NB4 (cell line): ENCODE results near the gene ESR2.

Experiments
- DNase-seq: peaks from one replicate; pipeline ENCODE4 v3.0.0; 2010; ENCODE audit warnings: low read depth
- H3K4me3 ChIP-seq: one replicate; pipeline ENCODE4 v1.5.1; 2011; ENCODE audit warnings: mild to moderate bottlenecking, low read depth, low read length, moderate library complexity
- MYC ChIP-seq: IDR thresholded peaks from 2 replicates; pipeline ENCODE4 v1.6.1; 2011; ENCODE audit warnings: low read depth, low read length
- POLR2A ChIP-seq: IDR thresholded peaks from 2 replicates; pipeline ENCODE4 v1.6.1; 2011; ENCODE audit warnings: mild to moderate bottlenecking; ENCODE audit not compliant: insufficient read length; ENCODE audit errors: extremely low read depth
- TF ChIP-seq, protein P1 (sequence below): IDR thresholded peaks from 2 replicates; pipeline ENCODE4 v1.6.1; 2011; ENCODE audit warnings: low read depth, low read length
- TF ChIP-seq, protein P2 (sequence below): IDR thresholded peaks from one replicate; pipeline ENCODE4 v1.5.1; 2012; ENCODE audit warnings: low read depth, low read length

The ESR2 gene

DNA sequence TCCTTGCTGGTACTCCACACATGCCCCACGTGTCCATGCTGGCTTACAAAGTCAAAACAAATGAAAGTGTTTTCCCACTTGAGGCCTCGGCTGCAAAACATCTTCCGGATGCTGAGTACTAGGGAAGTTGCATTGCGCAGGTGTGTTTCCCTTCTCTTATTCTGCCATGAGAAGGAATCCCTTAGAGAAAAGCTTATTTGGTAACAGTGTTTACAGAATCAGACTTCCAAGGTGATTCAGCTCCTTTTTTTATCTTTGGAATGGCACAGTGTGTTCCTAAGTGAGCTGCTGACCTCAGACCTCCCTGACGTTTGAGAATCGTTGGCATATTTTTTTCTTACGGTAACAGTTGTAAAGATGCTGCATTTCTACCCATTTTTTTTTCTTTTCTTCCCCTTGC, 211.3 kb downstream of the ESR2 start:
- no peak overlapping the region for H3K4me3 ChIP-seq
- DNase-seq: no peak
- TF ChIP-seq, protein P1, sequence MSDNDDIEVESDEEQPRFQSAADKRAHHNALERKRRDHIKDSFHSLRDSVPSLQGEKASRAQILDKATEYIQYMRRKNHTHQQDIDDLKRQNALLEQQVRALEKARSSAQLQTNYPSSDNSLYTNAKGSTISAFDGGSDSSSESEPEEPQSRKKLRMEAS: no peak
- TF ChIP-seq POLR2A (no peak), MYC (no peak)
- TF ChIP-seq, protein P2, sequence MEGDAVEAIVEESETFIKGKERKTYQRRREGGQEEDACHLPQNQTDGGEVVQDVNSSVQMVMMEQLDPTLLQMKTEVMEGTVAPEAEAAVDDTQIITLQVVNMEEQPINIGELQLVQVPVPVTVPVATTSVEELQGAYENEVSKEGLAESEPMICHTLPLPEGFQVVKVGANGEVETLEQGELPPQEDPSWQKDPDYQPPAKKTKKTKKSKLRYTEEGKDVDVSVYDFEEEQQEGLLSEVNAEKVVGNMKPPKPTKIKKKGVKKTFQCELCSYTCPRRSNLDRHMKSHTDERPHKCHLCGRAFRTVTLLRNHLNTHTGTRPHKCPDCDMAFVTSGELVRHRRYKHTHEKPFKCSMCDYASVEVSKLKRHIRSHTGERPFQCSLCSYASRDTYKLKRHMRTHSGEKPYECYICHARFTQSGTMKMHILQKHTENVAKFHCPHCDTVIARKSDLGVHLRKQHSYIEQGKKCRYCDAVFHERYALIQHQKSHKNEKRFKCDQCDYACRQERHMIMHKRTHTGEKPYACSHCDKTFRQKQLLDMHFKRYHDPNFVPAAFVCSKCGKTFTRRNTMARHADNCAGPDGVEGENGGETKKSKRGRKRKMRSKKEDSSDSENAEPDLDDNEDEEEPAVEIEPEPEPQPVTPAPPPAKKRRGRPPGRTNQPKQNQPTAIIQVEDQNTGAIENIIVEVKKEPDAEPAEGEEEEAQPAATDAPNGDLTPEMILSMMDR: no peak

DNA sequence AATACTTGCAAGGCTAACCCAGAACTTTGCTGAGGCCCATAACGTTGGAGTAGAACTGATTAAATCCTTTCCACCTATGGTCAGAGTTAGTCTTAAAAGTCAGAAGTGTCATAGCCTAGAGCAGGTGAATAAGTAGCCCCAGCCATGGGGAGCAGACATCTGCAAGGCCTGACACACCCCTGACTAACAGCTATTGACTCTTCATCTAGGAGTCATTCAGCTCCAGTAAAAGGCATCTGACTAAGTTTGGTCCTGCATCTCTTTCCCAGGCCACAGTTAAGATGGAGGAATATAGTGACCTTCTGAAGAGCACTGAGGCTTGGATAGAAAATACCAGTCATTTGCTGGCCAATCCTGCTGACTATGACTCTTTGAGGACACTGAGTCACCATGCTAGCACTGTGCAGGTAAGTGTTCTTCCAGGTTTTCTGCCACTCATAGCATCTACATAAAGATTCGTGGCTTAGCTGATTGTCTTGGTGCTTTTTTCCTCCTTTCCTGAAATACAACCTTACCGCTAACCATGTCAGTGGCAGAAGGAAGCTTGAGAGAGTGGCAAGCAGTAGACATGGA, 212.9 kb downstream of the ESR2 start:
- no peak overlapping the region for H3K4me3 ChIP-seq
- TF ChIP-seq MYC (no peak), POLR2A (no peak)
- TF ChIP-seq, protein P2: no peak
- TF ChIP-seq, protein P1: no peak
- no peak for DNase-seq

DNA sequence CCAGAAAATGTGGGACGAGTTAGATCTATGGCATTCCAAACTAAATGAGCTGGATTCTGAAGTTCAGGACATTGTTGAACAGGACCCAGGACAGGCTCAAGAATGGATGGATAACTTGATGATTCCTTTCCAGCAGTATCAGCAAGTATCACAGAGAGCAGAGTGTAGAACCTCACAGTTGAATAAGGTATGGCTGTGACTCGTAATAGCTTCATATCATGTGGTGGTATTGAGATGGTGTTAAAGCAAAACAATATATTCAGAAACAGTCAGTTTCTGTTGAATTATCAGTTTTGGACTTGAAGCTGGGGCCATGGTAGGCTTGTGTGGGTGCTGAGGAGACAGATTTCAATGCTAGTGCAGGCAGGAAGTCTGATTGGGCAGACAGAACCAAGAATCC, 213.7 kb downstream of the ESR2 start:
- TF ChIP-seq, protein P1: no peak
- TF ChIP-seq POLR2A (no peak), MYC (no peak)
- TF ChIP-seq, protein P2: no peak
- DNase-seq: no peak

DNA sequence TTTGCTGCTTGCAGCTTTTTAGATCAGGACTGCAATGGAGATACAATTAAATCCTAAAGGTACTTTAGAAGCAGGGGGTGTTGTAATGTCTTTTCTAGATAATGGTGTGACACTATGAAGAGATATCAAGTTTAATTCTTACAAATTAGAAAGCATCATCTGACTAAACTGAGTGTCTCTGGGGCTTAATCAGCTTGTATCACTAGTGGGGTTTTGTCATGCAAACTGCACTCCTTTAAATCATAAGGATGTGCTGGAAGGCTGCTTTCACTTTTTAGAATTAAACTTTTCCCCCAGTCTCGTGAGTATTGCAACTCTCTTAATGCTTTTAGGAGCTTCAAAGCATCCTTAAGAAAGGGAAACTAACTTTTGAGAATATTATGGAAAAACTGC, 218.6 kb downstream of the ESR2 start:
- DNase-seq: no peak
- no peak for TF ChIP-seq POLR2A
- no peak overlapping the region for H3K4me3 ChIP-seq

More for the DNA sequence above, 213.7 kb downstream of the ESR2 start:
- no peak overlapping the region for H3K4me3 ChIP-seq

DNA sequence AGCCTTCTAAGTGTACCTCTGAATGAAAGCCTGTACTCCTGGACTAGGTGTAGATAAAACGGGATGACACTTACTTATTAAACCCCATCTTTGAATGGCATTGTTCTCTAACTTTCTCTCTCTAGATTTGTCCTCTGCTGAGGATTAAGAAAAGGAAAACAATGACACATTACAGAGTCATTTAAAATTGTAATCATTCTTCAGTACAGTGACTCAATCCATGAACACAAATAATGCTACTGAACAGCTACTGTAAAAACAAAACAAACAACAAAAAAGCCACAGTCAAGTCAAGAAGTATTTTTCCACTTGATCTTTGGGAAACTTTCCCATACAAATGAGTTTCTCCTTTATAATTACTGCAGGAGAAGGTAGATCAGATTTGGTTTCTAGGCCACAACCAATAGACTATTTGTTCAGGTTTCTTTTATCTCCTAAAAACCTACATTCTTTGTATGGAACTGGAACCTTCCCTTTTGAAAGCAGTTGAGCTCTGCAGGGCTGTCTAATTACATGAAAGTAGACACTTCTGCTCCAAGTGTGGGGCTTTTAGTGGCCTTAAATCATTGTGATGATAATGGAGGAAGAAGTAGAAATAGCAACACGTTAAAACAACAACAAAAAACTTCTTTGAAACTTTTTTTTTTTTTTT, 219.1 kb downstream of the ESR2 start:
- no peak for DNase-seq
- H3K4me3 ChIP-seq: no peak overlapping the region
- TF ChIP-seq, protein P1: no peak
- TF ChIP-seq POLR2A (no peak), MYC (no peak)
- TF ChIP-seq, protein P2: no peak

DNA sequence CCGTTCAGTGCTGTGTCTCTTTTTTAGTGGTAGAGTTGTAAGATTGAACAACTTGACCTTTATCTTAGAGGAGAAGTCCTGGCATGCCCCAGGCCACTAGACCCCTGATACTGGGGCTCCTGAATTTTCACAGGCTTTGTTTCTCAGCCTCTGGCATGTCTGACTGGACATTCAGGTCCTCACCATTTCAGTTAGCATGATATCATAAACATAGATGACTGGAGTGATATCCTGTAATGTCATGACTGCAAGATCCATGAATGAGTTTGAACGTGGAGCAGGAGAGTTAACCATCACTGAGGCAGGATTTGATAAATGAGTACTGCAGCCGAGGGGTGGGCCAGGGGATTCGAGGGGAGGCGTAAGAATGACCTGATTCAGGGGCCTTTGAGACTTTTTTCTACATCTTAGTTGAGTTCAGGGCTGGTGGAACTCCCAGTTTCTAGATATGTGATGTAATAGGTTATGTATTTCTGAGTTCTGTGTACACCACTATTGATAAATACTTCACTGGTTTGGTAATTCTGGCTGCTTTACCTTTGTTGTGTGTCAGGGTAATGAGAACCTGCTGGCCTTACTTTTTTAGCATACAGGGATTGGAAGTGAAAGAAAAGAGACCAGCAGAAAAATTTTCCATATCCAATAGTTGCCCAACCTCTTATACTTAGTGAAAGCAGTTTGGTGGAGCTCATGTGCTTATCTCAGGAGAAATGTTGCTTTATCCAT, 224.4 kb downstream of the ESR2 start:
- no peak for DNase-seq
- TF ChIP-seq, protein P2: no peak
- TF ChIP-seq POLR2A (no peak), MYC (no peak)
- TF ChIP-seq, protein P1: no peak
- H3K4me3 ChIP-seq: no peak overlapping the region
